SK-N-SH treated with all-trans-retinoic acid at 6 μM for 48 hours (cell line): ENCODE measurements around the gene ABR.
"Not testable (repeated sequence)": the region's sequence is repeated elsewhere in the genome, so short reads cannot be mapped to it uniquely, and the experiment has no call there.

ENCODE experiments used
- ATAC-seq: fragments of 200-7000 bp; cut with Tn5 transposase; 3 replicates; pipeline ENCODE4 v1.9.1; 2020; ENCODE audit warnings: mild to moderate bottlenecking, moderate library complexity
- CREB5 ChIP-seq: fragments of 250-450 bp; sonication (Bioruptor Pico); IDR thresholded peaks from 2 replicates; pipeline ENCODE4 v1.5.1; 2020; ENCODE audit warnings: low read depth, mild to moderate bottlenecking, moderate library complexity
- CSRNP3 ChIP-seq: fragments of 250-450 bp; sonication (Bioruptor Pico); IDR thresholded peaks from 2 replicates; pipeline ENCODE4 v1.5.1; 2021; ENCODE audit warnings: mild to moderate bottlenecking, moderate library complexity
- GLIS3 ChIP-seq: fragments of 250-450 bp; sonication (Bioruptor Pico); IDR thresholded peaks from 2 replicates; pipeline ENCODE4 v1.5.0; 2020; ENCODE audit warnings: mild to moderate bottlenecking, moderate library complexity
- ISL1 ChIP-seq: fragments of 250-450 bp; sonication (Bioruptor Pico); IDR thresholded peaks from 2 replicates; pipeline ENCODE4 v2.1.2; 2022; ENCODE audit warnings: mild to moderate bottlenecking, moderate library complexity
- PATZ1 ChIP-seq: fragments of 250-450 bp; sonication (Bioruptor Pico); IDR thresholded peaks from 2 replicates; pipeline ENCODE4 v1.8.0; 2020; ENCODE audit warnings: mild to moderate bottlenecking, moderate library complexity, borderline replicate concordance
- POU6F1 ChIP-seq: fragments of 250-450 bp; sonication (Bioruptor Pico); IDR thresholded peaks from 2 replicates; pipeline ENCODE4 v1.8.0; 2021; ENCODE audit warnings: low read depth, mild to moderate bottlenecking, moderate library complexity, borderline replicate concordance
- RARB ChIP-seq: fragments of 250-450 bp; sonication (Bioruptor Pico); IDR thresholded peaks from 2 replicates; pipeline ENCODE4 v1.8.0; 2021; ENCODE audit warnings: mild to moderate bottlenecking, moderate library complexity
- SNAI2 ChIP-seq: fragments of 250-450 bp; sonication (Bioruptor Pico); IDR thresholded peaks from 2 replicates; pipeline ENCODE4 v1.5.0; 2020; ENCODE audit warnings: mild to moderate bottlenecking, moderate library complexity
- TOX ChIP-seq: fragments of 250-450 bp; sonication (Bioruptor Pico); IDR thresholded peaks from 2 replicates; pipeline ENCODE4 v1.8.0; 2021; ENCODE audit warnings: mild to moderate bottlenecking, moderate library complexity, borderline replicate concordance
- TSHZ2 ChIP-seq: fragments of 250-450 bp; sonication (Bioruptor Pico); IDR thresholded peaks from 2 replicates; pipeline ENCODE4 v1.5.0; 2020; ENCODE audit warnings: mild to moderate bottlenecking, moderate library complexity
- ZC3H10 ChIP-seq: fragments of 250-450 bp; sonication (Bioruptor Pico); IDR thresholded peaks from 2 replicates; pipeline ENCODE4 v1.5.1; 2021; ENCODE audit warnings: mild to moderate bottlenecking, moderate library complexity
- ZFP3 ChIP-seq: fragments of 250-450 bp; sonication (Bioruptor Pico); IDR thresholded peaks from 2 replicates; pipeline ENCODE4 v1.5.0; 2020; ENCODE audit warnings: mild to moderate bottlenecking, moderate library complexity
- ZFP30 ChIP-seq: fragments of 450-650 bp; formaldehyde crosslinking; IDR thresholded peaks from 2 replicates; pipeline ENCODE4 v1.5.0; 2022; ENCODE audit warnings: mild to moderate bottlenecking, moderate library complexity
- ZNF8 ChIP-seq: fragments of 450-650 bp; formaldehyde crosslinking; IDR thresholded peaks from 2 replicates; pipeline ENCODE4 v1.5.0; 2020; ENCODE audit warnings: mild to moderate bottlenecking, moderate library complexity

ABR gene

GRCh38 chr17:1047177-1047878, 132.5 kb downstream of the ABR start:
- ATAC-seq = peak; percentile 23; the same call in 2 of the 3 replicates
- TF ChIP-seq SNAI2 (CRISPR knock-in tag) = no peak
- no peak for TF ChIP-seq CSRNP3 (CRISPR knock-in tag)
- no peak for TF ChIP-seq ZFP3 (CRISPR knock-in tag)
- no peak for TF ChIP-seq POU6F1 (CRISPR knock-in tag)
- TF ChIP-seq RARB (CRISPR knock-in tag) = no peak
- TF ChIP-seq PATZ1 = no peak
- TF ChIP-seq GLIS3 (CRISPR knock-in tag) = no peak
- TF ChIP-seq CREB5 (CRISPR knock-in tag) = no peak
- no peak for TF ChIP-seq ZFP30 (CRISPR knock-in tag)
- TF ChIP-seq TSHZ2 = no peak
- no peak for TF ChIP-seq ISL1 (CRISPR knock-in tag)
- no peak for TF ChIP-seq TOX

GRCh38 chr17:1045456-1045855, 134.3 kb downstream of the ABR start:
- TF ChIP-seq ZNF8 (CRISPR knock-in tag) (no peak), SNAI2 (CRISPR knock-in tag) (no peak), CSRNP3 (CRISPR knock-in tag) (no peak), GLIS3 (CRISPR knock-in tag) (no peak), ZC3H10 (CRISPR knock-in tag) (no peak)
- TF ChIP-seq, all 23 proteins: peak for 0
- no peak for ATAC-seq

- ATAC-seq = not testable (repeated sequence)
These were observed 135.3 kb downstream of the ABR start for GRCh38 chr17:1044387-1045009.

- ATAC-seq = no peak
- no peak for TF ChIP-seq ZFP30 (CRISPR knock-in tag)
- no peak for TF ChIP-seq TOX
- TF ChIP-seq TSHZ2 = no peak
These were observed 136.1 kb downstream of the ABR start for GRCh38 chr17:1043601-1044251.
